ENCODE results near the gene APRT.

DNA sequence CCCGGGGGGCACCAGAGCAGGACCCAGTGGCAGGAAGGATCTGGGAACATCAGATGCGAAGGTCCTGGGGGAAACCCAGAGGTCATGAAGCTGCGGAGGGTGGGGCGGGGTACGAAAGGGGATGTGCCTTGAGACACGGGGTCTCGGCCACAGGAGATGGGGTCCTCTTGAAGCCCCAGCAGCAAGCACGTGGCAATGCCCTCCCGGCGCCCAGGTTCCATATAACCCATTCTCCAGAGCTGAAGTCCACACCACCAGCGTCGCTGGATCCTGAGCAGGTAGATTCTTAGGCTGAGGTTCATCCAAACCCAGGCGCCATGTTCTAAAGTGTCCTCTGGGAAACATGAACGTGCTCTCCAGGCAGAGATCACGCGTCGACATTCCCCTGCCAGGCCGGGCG is 47.6 kb downstream of the APRT start:
- TF ChIP-seq GTF2F1 (IDR thresholded peaks at IDR 0.05; ENCODE audit: borderline replicate concordance, low read depth, low read length) (no peak), NANOG (IDR thresholded peaks at IDR 0.05; ENCODE audit: insufficient read depth, low read depth, low read length, poor library complexity, severe bottlenecking) (no peak), SRF (IDR thresholded peaks at IDR 0.05; ENCODE audit: low read depth, low read length) (no peak), SUZ12 (IDR thresholded peaks at IDR 0.05; ENCODE audit: low read length) (no peak), YY1 (IDR thresholded peaks at IDR 0.05; ENCODE audit: low read depth, low read length) (no peak)
- TF ChIP-seq, protein P1, sequence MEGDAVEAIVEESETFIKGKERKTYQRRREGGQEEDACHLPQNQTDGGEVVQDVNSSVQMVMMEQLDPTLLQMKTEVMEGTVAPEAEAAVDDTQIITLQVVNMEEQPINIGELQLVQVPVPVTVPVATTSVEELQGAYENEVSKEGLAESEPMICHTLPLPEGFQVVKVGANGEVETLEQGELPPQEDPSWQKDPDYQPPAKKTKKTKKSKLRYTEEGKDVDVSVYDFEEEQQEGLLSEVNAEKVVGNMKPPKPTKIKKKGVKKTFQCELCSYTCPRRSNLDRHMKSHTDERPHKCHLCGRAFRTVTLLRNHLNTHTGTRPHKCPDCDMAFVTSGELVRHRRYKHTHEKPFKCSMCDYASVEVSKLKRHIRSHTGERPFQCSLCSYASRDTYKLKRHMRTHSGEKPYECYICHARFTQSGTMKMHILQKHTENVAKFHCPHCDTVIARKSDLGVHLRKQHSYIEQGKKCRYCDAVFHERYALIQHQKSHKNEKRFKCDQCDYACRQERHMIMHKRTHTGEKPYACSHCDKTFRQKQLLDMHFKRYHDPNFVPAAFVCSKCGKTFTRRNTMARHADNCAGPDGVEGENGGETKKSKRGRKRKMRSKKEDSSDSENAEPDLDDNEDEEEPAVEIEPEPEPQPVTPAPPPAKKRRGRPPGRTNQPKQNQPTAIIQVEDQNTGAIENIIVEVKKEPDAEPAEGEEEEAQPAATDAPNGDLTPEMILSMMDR (IDR thresholded peaks at IDR 0.05; ENCODE audit: control extremely low read depth in 1 of 3, insufficient read depth in 1 of 3, low read depth in 1 of 3, low read length in 3 of 3): no peak

All from H1 (cell line).